ENCODE data around the gene PRPF31. TPM values are rescaled to one million over a fixed set of nuclear protein-coding genes. Genes with fewer than 3 reads are reported as not detected.

PRPF31 gene
- total and polyA plus RNA-seq, 2 of the 13 experiments (the other 11 are each of a cell fraction or from before 2014, with no cell fraction given), result 23.8 to 63.8 TPM

DNA sequence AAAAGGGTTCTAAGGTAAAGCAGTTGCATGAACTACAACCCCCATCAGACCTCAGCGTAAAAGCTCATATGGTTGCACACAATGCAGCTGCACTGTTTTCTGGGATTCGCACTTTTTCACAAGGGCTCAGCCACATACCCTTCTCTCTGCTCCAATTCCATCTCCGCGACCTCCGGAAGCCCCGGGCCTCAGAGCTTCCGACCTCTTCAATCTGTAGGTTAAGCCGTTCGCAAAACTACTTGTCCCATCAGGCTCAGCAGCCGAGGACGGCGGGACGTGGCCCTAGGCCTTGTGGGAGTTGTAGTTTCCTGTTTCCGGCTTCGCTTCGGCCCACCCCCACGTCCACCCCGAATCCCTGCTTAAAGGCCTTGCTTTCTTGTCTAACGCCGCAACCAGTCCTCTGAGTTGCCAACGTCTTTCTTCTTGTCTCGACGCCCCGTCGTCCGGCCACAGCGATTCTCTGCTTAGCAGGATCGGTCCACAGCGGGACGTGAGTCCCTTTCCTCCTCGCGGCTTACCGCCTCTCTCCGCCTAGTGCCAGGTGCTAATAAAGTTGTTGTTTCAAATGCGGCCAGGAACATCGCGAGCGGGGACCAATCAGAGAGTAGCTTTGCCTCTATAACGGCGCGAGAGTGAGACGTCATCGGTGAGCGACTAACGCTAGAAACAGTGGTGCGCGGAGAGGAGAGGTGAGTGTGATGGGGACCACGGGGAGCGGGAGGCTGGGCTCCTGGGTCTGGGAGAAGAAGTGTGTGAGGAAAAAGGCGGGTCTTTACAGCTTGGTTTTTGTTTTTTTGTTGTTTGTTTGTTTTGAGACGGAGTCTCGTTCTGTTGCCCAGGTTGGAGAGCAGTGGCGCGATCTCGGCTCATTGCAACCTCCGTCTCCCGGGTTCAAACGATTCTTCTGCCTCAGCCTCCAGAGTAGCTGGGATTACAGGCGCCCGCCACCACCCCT, at the start of gene PRPF31, which contains the start of gene TFPT (continued):
- TF ChIP-seq, protein P1, sequence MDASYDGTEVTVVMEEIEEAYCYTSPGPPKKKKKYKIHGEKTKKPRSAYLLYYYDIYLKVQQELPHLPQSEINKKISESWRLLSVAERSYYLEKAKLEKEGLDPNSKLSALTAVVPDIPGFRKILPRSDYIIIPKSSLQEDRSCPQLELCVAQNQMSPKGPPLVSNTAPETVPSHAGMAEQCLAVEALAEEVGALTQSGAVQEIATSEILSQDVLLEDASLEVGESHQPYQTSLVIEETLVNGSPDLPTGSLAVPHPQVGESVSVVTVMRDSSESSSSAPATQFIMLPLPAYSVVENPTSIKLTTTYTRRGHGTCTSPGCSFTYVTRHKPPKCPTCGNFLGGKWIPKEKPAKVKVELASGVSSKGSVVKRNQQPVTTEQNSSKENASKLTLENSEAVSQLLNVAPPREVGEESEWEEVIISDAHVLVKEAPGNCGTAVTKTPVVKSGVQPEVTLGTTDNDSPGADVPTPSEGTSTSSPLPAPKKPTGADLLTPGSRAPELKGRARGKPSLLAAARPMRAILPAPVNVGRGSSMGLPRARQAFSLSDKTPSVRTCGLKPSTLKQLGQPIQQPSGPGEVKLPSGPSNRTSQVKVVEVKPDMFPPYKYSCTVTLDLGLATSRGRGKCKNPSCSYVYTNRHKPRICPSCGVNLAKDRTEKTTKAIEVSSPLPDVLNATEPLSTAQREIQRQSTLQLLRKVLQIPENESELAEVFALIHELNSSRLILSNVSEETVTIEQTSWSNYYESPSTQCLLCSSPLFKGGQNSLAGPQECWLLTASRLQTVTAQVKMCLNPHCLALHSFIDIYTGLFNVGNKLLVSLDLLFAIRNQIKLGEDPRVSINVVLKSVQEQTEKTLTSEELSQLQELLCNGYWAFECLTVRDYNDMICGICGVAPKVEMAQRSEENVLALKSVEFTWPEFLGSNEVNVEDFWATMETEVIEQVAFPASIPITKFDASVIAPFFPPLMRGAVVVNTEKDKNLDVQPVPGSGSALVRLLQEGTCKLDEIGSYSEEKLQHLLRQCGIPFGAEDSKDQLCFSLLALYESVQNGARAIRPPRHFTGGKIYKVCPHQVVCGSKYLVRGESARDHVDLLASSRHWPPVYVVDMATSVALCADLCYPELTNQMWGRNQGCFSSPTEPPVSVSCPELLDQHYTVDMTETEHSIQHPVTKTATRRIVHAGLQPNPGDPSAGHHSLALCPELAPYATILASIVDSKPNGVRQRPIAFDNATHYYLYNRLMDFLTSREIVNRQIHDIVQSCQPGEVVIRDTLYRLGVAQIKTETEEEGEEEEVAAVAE (CRISPR knock-in tag; IDR thresholded peaks at IDR 0.05; ENCODE audit: borderline replicate concordance), result peak; percentile 88
- TF ChIP-seq, protein P2, sequence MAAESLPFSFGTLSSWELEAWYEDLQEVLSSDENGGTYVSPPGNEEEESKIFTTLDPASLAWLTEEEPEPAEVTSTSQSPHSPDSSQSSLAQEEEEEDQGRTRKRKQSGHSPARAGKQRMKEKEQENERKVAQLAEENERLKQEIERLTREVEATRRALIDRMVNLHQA (CRISPR knock-in tag; IDR thresholded peaks at IDR 0.05), result no peak
- TF ChIP-seq, protein P3, sequence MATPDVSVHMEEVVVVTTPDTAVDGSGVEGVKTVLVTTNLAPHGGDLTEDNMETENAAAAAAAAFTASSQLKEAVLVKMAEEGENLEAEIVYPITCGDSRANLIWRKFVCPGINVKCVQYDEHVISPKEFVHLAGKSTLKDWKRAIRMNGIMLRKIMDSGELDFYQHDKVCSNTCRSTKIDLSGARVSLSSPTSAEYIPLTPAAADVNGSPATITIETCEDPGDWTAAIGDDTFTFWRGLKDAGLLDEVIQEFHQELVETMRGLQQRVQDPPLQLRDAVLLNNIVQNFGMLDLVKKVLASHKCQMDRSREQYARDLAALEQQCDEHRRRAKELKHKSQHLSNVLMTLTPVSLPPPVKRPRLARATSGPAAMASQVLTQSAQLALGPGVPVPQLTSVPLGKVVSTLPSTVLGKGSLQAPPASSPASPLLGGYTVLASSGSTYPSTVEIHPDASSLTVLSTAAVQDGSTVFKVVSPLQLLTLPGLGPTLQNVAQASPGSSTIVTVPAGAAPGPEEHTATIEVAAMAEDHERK (CRISPR knock-in tag; IDR thresholded peaks at IDR 0.05; ENCODE audit: low read depth), result peak; percentile 94
- TF ChIP-seq RBAK (CRISPR knock-in tag; IDR thresholded peaks at IDR 0.05) (no peak), ZNF761 (CRISPR knock-in tag; conservative IDR thresholded peaks at IDR 0.05) (no peak), ZNF674 (CRISPR knock-in tag; IDR thresholded peaks at IDR 0.05; ENCODE audit: low read depth) (no peak), CHD4 (IDR thresholded peaks at IDR 0.05; ENCODE audit: borderline replicate concordance, low read length) (no peak), SPEN (CRISPR knock-in tag; IDR thresholded peaks at IDR 0.05; ENCODE audit: low read depth) (peak; percentile 97), ZNF83 (CRISPR knock-in tag; IDR thresholded peaks at IDR 0.05; ENCODE audit: borderline replicate concordance) (no peak), SSRP1 (CRISPR knock-in tag; IDR thresholded peaks at IDR 0.05) (no peak; the same call in 1 of the 2 replicates)
- TF ChIP-seq, protein P4, sequence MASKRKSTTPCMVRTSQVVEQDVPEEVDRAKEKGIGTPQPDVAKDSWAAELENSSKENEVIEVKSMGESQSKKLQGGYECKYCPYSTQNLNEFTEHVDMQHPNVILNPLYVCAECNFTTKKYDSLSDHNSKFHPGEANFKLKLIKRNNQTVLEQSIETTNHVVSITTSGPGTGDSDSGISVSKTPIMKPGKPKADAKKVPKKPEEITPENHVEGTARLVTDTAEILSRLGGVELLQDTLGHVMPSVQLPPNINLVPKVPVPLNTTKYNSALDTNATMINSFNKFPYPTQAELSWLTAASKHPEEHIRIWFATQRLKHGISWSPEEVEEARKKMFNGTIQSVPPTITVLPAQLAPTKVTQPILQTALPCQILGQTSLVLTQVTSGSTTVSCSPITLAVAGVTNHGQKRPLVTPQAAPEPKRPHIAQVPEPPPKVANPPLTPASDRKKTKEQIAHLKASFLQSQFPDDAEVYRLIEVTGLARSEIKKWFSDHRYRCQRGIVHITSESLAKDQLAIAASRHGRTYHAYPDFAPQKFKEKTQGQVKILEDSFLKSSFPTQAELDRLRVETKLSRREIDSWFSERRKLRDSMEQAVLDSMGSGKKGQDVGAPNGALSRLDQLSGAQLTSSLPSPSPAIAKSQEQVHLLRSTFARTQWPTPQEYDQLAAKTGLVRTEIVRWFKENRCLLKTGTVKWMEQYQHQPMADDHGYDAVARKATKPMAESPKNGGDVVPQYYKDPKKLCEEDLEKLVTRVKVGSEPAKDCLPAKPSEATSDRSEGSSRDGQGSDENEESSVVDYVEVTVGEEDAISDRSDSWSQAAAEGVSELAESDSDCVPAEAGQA (IDR thresholded peaks at IDR 0.05; ENCODE audit: low read depth), result peak; percentile 95
- TF ChIP-seq, protein P4 (CRISPR knock-in tag; IDR thresholded peaks at IDR 0.05; ENCODE audit: borderline replicate concordance), result 0 out of 2 replicates have a peak, but pooled peaks have one; percentile 21
